Stimulated activated CD4-positive, alpha-beta T cell treated with anti-CD3 and anti-CD28 coated beads, TNF-alpha, amount 100 ng/mL, for 4 hours (primary cell): ENCODE results near the gene SYNE1.

Experiments
- DNase-seq, 3 experiments: peaks; one replicate each; pipeline ENCODE4 v3.0.0-alpha.2; 2020; ENCODE audit warnings: low read depth in 3 of 3

The SYNE1 gene

GRCh38 chr6:152184917-152185574 is 452.1 kb downstream of the SYNE1 start:
- no peak for DNase-seq

- DNase-seq, result no peak
These were observed 452.6 kb downstream of the SYNE1 start for GRCh38 chr6:152184573-152184916.

- no peak for DNase-seq
These were observed 456.6 kb downstream of the SYNE1 start for GRCh38 chr6:152180601-152181000.

GRCh38 chr6:152176268-152176667 is 460.9 kb downstream of the SYNE1 start:
- DNase-seq, result no peak

- DNase-seq, result no peak
These were observed 463.2 kb downstream of the SYNE1 start for GRCh38 chr6:152173957-152174356.

GRCh38 chr6:152173321-152173720 is 463.8 kb downstream of the SYNE1 start:
- DNase-seq, result no peak

- peak in 1 of 3 experiments; percentile 25 for DNase-seq
These were observed 466.2 kb downstream of the SYNE1 start for GRCh38 chr6:152170702-152171667.

- DNase-seq, result no peak
These were observed 466.9 kb downstream of the SYNE1 start for GRCh38 chr6:152170313-152170701.

- no peak for DNase-seq
These were observed 469.2 kb downstream of the SYNE1 start for GRCh38 chr6:152167641-152168603.

- DNase-seq, result no peak
These were observed 470.3 kb downstream of the SYNE1 start for GRCh38 chr6:152166897-152167296.

- DNase-seq, result no peak
These were observed 470.7 kb downstream of the SYNE1 start for GRCh38 chr6:152166497-152166896.

GRCh38 chr6:152164957-152165356 is 472.2 kb downstream of the SYNE1 start:
- DNase-seq, result no peak

- no peak for DNase-seq
These were observed 475.7 kb downstream of the SYNE1 start for GRCh38 chr6:152161501-152161900.

GRCh38 chr6:152160346-152160745 is 476.8 kb downstream of the SYNE1 start:
- no peak for DNase-seq

GRCh38 chr6:152155792-152156191 is 481.4 kb downstream of the SYNE1 start:
- DNase-seq, result no peak

- DNase-seq, result no peak
These were observed 482.4 kb downstream of the SYNE1 start for GRCh38 chr6:152154559-152155356.

GRCh38 chr6:152151920-152152319 is 485.2 kb downstream of the SYNE1 start:
- DNase-seq, result no peak

GRCh38 chr6:152150196-152150595 is 487.0 kb downstream of the SYNE1 start:
- DNase-seq, result no peak

- DNase-seq, result no peak
These were observed 488.8 kb downstream of the SYNE1 start for GRCh38 chr6:152148412-152148811.

- DNase-seq, result no peak
These were observed 489.9 kb downstream of the SYNE1 start for GRCh38 chr6:152147269-152147668.

GRCh38 chr6:152146385-152146784 is 490.8 kb downstream of the SYNE1 start:
- no peak for DNase-seq
